Thoracic aorta (tissue), 2 donors: ENCODE results near the gene HCLS1. TPM values are rescaled to one million over a fixed set of nuclear protein-coding genes. Genes with fewer than 3 reads are reported as not detected.
A peak's percentile ranks its signal among the peaks of the same experiment; 100 is the strongest.

Experiments used
- ATAC-seq: fragments of 150-250 bp; one replicate; pipeline ENCODE4 v1.8.0; 2017; ENCODE audit warnings: low read depth; ENCODE audit not compliant: insufficient number of reproducible peaks, low FRiP score
- DNase-seq: peaks from one replicate; pipeline ENCODE4 v3.0.0-alpha.2; 2020; ENCODE audit warnings: low spot score
- H3K27ac ChIP-seq, 2 donors: fragments of 200-600 bp; sonication (generic); 1 replicate in 1 of 2; 2 replicates in 1 of 2; pipeline ENCODE4 v1.5.1; 2016; ENCODE audit warnings: mild to moderate bottlenecking in 2 of 2, moderate library complexity in 2 of 2
- H3K27me3 ChIP-seq: fragments of 200-600 bp; sonication (generic); replicated peaks from 2 replicates; pipeline ENCODE4 v1.6.0; 2016; ENCODE audit warnings: mild to moderate bottlenecking; ENCODE audit not compliant: insufficient read depth
- H3K36me3 ChIP-seq: fragments of 200-600 bp; sonication (generic); one replicate; pipeline ENCODE4 v1.5.1; 2016
- H3K4me1 ChIP-seq, 2 donors: fragments of 200-600 bp; sonication (generic); 1 replicate in 1 of 2; 2 replicates in 1 of 2; pipeline versions ENCODE4 v1.5.1 to v1.6.0; 2016; ENCODE audit warnings: low read depth in 2 of 2, mild to moderate bottlenecking in 1 of 2; ENCODE audit not compliant: control insufficient read depth in 1 of 2
- H3K4me3 ChIP-seq: fragments of 200-600 bp; sonication (generic); 2 replicates; pipeline ENCODE4 v1.5.1; 2016; ENCODE audit warnings: mild to moderate bottlenecking
- H3K9me3 ChIP-seq: fragments of 200-600 bp; sonication (generic); 2 replicates; pipeline ENCODE4 v1.5.1; 2016
- CTCF ChIP-seq: fragments of 200-600 bp; sonication (generic); IDR thresholded peaks from one replicate; pipeline ENCODE4 v1.5.1; 2019; ENCODE audit warnings: antibody characterized with exemption
- total RNA-seq, 2 donors: library from RNA; depleted of rRNA; stranded (reverse); fragments of >200 nt; gene quantifications; one replicate each; pipeline versions ENCODE4 v1.1.0 to v1.2.3, GENCODE V29; 2016

The HCLS1 gene
- total RNA-seq, 2 donors from 2014 or later, result 85.2 to 94.5 TPM

DNA sequence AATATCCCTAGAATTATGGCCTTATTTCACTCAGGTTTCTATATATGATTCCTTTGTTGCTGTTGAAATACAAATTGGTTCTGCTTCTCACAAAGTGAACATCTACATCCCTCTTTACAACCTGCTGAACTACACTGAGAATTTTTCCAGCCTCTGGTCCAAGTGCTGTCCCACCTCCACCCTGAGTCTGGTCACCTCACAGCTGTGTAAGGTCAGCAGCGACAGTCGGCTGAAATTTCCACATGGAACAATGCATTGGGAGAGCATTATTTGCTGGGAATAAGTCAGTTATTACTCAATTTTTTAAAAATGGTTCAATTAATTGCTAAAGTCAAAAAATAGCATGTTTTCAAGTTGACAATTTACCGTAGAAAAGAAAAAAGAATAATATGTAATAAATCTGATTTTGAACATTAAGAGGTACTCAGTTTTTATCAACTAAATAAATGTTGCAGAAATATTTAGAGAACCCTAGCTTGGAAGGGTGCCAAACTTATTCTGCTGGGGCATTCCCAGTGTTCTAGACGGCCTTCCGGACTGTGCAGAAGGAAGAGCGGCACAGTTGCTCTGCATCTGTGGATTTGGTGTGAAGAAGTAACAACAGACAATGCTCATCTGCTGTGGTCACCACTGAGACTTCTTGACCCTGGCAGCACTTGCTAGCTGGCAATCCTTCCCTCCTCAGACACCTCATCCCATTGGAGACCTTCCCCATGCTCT lies 1.8 kb downstream of the HCLS1 start:
- TF ChIP-seq CTCF, result no peak
- no peak for ATAC-seq
- peak overlapping the region; percentile 50 for H3K4me3 ChIP-seq
- no peak for DNase-seq
- peaks cover 6% of the 10 kb centered on the region for H3K36me3 ChIP-seq
- H3K9me3 ChIP-seq, result no peaks in the 10 kb centered on the region
- H3K27me3 ChIP-seq, result no peaks in the 10 kb centered on the region
- peaks cover 0 to 5% of the 10 kb centered on the region in 2 donors for H3K4me1 ChIP-seq
- H3K27ac ChIP-seq, result no peak overlapping the region

GRCh38 chr3:121654493-121655385 lies 6.0 kb downstream of the HCLS1 start:
- DNase-seq (no peak), ATAC-seq (no peak)
- H3K27me3 ChIP-seq, result no peaks in the 10 kb centered on the region
- no peak for TF ChIP-seq CTCF
- H3K4me3 ChIP-seq, result no peak overlapping the region
- H3K9me3 ChIP-seq, result no peaks in the 10 kb centered on the region
- peaks cover 3% of the 10 kb centered on the region for H3K36me3 ChIP-seq
- H3K4me1 ChIP-seq, result peaks cover 1 to 8% of the 10 kb centered on the region in 2 donors
- H3K27ac ChIP-seq, result no peak overlapping the region

DNA sequence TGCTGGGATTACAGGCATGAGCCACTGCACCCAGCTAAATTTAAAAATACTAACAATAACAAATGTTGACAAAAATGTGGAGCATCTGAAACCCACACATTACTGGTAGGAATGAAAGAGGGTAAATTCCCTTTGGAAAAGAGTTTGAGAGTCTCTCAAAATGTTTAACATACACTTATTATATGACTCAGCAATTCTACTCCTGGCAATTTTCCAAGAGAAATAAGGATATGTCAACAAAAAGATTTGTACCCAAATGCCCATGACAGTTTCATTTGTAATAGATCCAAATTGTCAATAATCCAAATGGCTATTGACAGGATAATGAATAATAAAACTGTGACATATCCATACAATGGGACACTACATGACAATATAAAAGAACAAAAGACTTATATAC lies 9.0 kb downstream of the HCLS1 start:
- DNase-seq (no peak), ATAC-seq (no peak)
- Histone ChIP-seq H3K4me3 (no peak overlapping the region), H3K27ac (no peak overlapping the region), H3K27me3 (no peaks in the 10 kb centered on the region), H3K36me3 (no peaks in the 10 kb centered on the region), H3K4me1 (peaks cover 18 to 19% of the 10 kb centered on the region in 2 donors), H3K9me3 (no peaks in the 10 kb centered on the region)
- TF ChIP-seq CTCF, result no peak

DNA sequence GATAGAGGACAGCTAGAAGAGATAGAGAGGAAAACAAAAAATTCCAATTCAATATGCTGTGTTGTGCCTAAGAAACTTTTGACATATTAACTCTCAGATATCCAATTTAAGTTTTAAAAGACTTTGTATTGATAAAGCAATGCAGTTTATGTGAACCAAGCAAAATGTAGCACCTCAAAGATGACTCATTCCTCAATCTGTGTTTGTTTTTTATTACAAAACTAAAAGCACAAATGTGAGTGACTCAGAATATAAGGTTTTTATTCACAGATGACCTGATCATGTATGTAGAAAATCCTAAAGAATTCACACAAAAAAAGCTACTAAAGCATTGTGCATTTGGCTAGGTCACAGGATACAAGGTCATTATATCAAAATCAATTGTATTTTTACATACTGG lies 11.1 kb downstream of the HCLS1 start:
- DNase-seq (no peak), ATAC-seq (no peak)
- H3K36me3 ChIP-seq, result no peaks in the 10 kb centered on the region
- H3K9me3 ChIP-seq, result no peaks in the 10 kb centered on the region
- H3K4me3 ChIP-seq, result no peak overlapping the region
- H3K4me1 ChIP-seq, result peaks cover 18 to 19% of the 10 kb centered on the region in 2 donors
- H3K27ac ChIP-seq, result no peak overlapping the region
- H3K27me3 ChIP-seq, result no peaks in the 10 kb centered on the region
- TF ChIP-seq CTCF, result no peak

- H3K9me3 ChIP-seq, result no peaks in the 10 kb centered on the region
- ATAC-seq (no peak), DNase-seq (no peak)
- peaks cover 18 to 19% of the 10 kb centered on the region in 2 donors for H3K4me1 ChIP-seq
- no peak for TF ChIP-seq CTCF
- peak overlapping the region; percentile 16 for H3K4me3 ChIP-seq
- H3K27me3 ChIP-seq, result no peaks in the 10 kb centered on the region
- peak overlapping the region; percentile 37 to 52 for H3K27ac ChIP-seq
- H3K36me3 ChIP-seq, result no peaks in the 10 kb centered on the region
Measured at GRCh38 chr3:121648219-121648958, 12.3 kb downstream of the HCLS1 start.
